CD14-positive monocyte (primary cell): ENCODE measurements around the gene ELMO2. TPM values are rescaled to one million over a fixed set of nuclear protein-coding genes. Genes with fewer than 3 reads are reported as not detected.

Source experiments
- DNase-seq, 3 donors: peaks; one replicate each; pipeline ENCODE4 v3.0.0-alpha.2; 2011 to 2022
- H2AFZ ChIP-seq: 2 replicates; pipeline ENCODE4 v1.6.0; 2012; ENCODE audit warnings: mild to moderate bottlenecking, low read depth, low read length, inconsistent platforms; ENCODE audit not compliant: insufficient read depth, poor library complexity, severe bottlenecking
- H3K27ac ChIP-seq, 2 donors: 1 replicate in 1 of 2; 2 replicates in 1 of 2; pipeline ENCODE4 v1.5.1; 2012 to 2013; ENCODE audit warnings: low read length in 2 of 2, control low read depth in 1 of 2, inconsistent platforms in 1 of 2, low read depth in 1 of 2, mild to moderate bottlenecking in 1 of 2
- H3K27me3 ChIP-seq, 2 donors: one replicate each; pipeline versions ENCODE4 v1.6.0 to v1.6.1; 2011 to 2013; ENCODE audit warnings: low read length in 2 of 2; ENCODE audit not compliant: control insufficient read depth in 2 of 2, insufficient read depth in 2 of 2
- H3K36me3 ChIP-seq, 2 donors: replicated peaks in 1 of 2; 1 replicate in 1 of 2; 2 replicates in 1 of 2; pipeline versions ENCODE4 v1.5.1 to v1.6.1; 2012 to 2013; ENCODE audit warnings: low read length in 2 of 2, control low read depth in 1 of 2, inconsistent platforms in 1 of 2, mild to moderate bottlenecking in 1 of 2; ENCODE audit not compliant: insufficient read depth in 2 of 2, control insufficient read depth in 1 of 2
- H3K4me1 ChIP-seq, 2 donors: 1 replicate in 1 of 2; 2 replicates in 1 of 2; pipeline versions ENCODE4 v1.5.1 to v1.6.1; 2012 to 2013; ENCODE audit warnings: low read length in 2 of 2, control low read depth in 1 of 2, inconsistent platforms in 1 of 2, mild to moderate bottlenecking in 1 of 2, moderate library complexity in 1 of 2; ENCODE audit not compliant: insufficient read depth in 2 of 2, control insufficient read depth in 1 of 2
- H3K4me2 ChIP-seq: replicated peaks from 2 replicates; pipeline ENCODE3; 2012; ENCODE audit warnings: low read length, moderate library complexity, mild to moderate bottlenecking; ENCODE audit not compliant: poor library complexity, severe bottlenecking; ENCODE audit errors: extremely low read depth
- H3K4me3 ChIP-seq, 3 experiments: fragments of 200-600 bp in 1 of 3; sonication (generic) in 1 of 3; replicated peaks in 1 of 3; 1 replicate in 2 of 3; 2 replicates in 1 of 3; pipeline ENCODE4 v1.5.1; 2011 to 2013; ENCODE audit warnings: low read length in 3 of 3, mild to moderate bottlenecking in 3 of 3, control low read depth in 2 of 3, low read depth in 2 of 3, inconsistent platforms in 1 of 3, moderate library complexity in 1 of 3
- H3K79me2 ChIP-seq: 2 replicates; pipeline ENCODE4 v1.6.0; 2012; ENCODE audit warnings: mild to moderate bottlenecking, control low read depth, inconsistent platforms, low read length, moderate library complexity; ENCODE audit not compliant: insufficient read depth
- H3K9ac ChIP-seq: 2 replicates; pipeline ENCODE4 v1.6.0; 2017; ENCODE audit warnings: low read length, mild to moderate bottlenecking; ENCODE audit not compliant: insufficient read depth, poor library complexity, severe bottlenecking
- H3K9me3 ChIP-seq, 2 donors: replicated peaks in 1 of 2; 1 replicate in 1 of 2; 2 replicates in 1 of 2; pipeline versions ENCODE4 v1.5.1 to v1.6.1; 2012 to 2013; ENCODE audit warnings: low read length in 2 of 2, control low read depth in 1 of 2; ENCODE audit not compliant: control insufficient read depth in 1 of 2, insufficient read depth in 1 of 2
- H4K20me1 ChIP-seq: 2 replicates; pipeline ENCODE4 v1.6.0; 2012; ENCODE audit warnings: mild to moderate bottlenecking, low read length, control low read depth, moderate library complexity; ENCODE audit not compliant: insufficient read depth
- H3K27ac Mint-ChIP-seq, 7 donors: one replicate each; pipeline ENCODE4 v1.8.0; 2020; ENCODE audit warnings: mild to moderate bottlenecking in 7 of 7, mixed read lengths in 7 of 7, moderate library complexity in 6 of 7, inconsistent platforms in 2 of 7
- H3K27me3 Mint-ChIP-seq, 3 donors: one replicate each; pipeline ENCODE4 v1.8.0; 2021 to 2022; ENCODE audit warnings: low read depth in 3 of 3, mild to moderate bottlenecking in 3 of 3, mixed read lengths in 3 of 3, moderate library complexity in 3 of 3, inconsistent platforms in 1 of 3
- H3K36me3 Mint-ChIP-seq, 2 donors: one replicate each; pipeline ENCODE4 v1.8.0; 2020; ENCODE audit warnings: mixed read lengths in 2 of 2, inconsistent platforms in 1 of 2, mild to moderate bottlenecking in 1 of 2
- H3K4me1 Mint-ChIP-seq: one replicate; pipeline ENCODE4 v1.8.0; 2020; ENCODE audit warnings: mild to moderate bottlenecking, mixed read lengths
- H3K4me3 Mint-ChIP-seq, 2 donors: one replicate each; pipeline ENCODE4 v1.8.0; 2020; ENCODE audit warnings: mild to moderate bottlenecking in 2 of 2, mixed read lengths in 2 of 2, moderate library complexity in 1 of 2
- H3K9me3 Mint-ChIP-seq, 7 donors: one replicate each; pipeline ENCODE4 v1.8.0; 2020 to 2022; ENCODE audit warnings: mixed read lengths in 7 of 7, mild to moderate bottlenecking in 6 of 7, moderate library complexity in 6 of 7, inconsistent platforms in 2 of 7
- WGBS: methylation state at CpG from one replicate; pipeline ENCODE4 v1.1.5; 2013; ENCODE audit warnings: missing lambda C conversion rate; ENCODE audit not compliant: insufficient coverage; 5-methylcytosine and 5-hydroxymethylcytosine counted together
- intact Hi-C, 2 donors: fragments of 100-400 bp; cut with micrococcal nuclease; formaldehyde crosslinking; loops; one replicate each; pipeline versions ENCODE4 v1.15.0 to v1.15.1; 2023
- polyA plus RNA-seq, 3 donors: library from polyadenylated mRNA; depleted of rRNA in 1 of 3; unstranded in 2 of 3; stranded (reverse) in 1 of 3; fragments of 300-500 nt in 2 of 3; fragments of >200 nt in 1 of 3; fragmentation: Illumina TruSeq in 2 of 3; gene quantifications; 1 replicate in 2 of 3; 2 replicates in 1 of 3; pipeline ENCODE4 v1.2.3, GENCODE V29; 2012 to 2021
- TF ChIP-seq, protein P1 (sequence below): fragments of 200-600 bp; IDR thresholded peaks from one replicate; pipeline ENCODE4 v1.8.0; 2022; ENCODE audit warnings: antibody characterized with exemption, mild to moderate bottlenecking

The ELMO2 gene
- polyA plus RNA-seq, 3 donors, result 35.3 to 53.1 (median 42.3) TPM

DNA sequence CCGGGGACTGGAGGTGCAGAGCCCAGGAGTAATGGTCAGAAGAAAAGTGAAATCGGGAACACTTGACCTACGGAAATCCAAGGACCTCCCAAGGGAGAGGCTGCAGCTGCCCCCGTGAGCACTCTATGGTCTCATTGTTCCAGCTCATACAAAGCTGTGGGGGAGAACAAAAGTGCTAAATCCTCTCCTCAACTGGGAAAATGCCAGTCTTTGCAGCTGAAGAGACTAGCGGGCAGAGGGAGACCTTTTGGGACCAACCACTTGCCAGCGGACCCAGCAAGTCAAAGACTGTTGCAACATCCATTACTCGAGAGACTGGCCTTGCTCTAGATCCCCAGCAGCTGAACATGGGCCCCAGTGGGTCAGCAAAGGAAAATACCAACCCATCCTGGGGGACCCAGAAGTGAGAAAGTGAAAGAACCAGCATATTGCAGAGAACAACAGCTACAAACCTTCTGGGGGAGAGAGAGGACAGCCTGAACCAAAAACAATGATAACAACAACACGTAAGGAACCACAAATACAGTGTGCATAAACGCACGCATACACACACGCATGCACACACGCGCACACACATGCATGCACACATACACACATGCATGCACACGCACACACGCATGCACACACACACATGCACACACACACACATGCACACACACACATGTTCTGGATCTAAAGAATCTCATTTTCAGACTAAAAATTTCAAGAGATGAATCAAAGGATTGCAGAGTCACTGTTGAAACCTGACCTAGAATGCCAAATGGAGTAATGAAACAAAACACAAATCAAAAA lies 24.7 kb upstream of the ELMO2 start:
- Histone ChIP-seq H3K36me3 (no peaks in the 10 kb centered on the region), H3K4me2 (no peak overlapping the region), H3K27ac (no peak overlapping the region), H3K9ac (no peak overlapping the region), H2AFZ (no peak overlapping the region), H3K9me3 (no peaks in the 10 kb centered on the region), H3K4me3 (no peak overlapping the region), H4K20me1 (no peaks in the 10 kb centered on the region), H3K4me1 (no peaks in the 10 kb centered on the region), H3K27me3 (peaks cover 8 to 14% of the 10 kb centered on the region in 2 donors), H3K79me2 (no peaks in the 10 kb centered on the region)
- TF ChIP-seq, protein P1, sequence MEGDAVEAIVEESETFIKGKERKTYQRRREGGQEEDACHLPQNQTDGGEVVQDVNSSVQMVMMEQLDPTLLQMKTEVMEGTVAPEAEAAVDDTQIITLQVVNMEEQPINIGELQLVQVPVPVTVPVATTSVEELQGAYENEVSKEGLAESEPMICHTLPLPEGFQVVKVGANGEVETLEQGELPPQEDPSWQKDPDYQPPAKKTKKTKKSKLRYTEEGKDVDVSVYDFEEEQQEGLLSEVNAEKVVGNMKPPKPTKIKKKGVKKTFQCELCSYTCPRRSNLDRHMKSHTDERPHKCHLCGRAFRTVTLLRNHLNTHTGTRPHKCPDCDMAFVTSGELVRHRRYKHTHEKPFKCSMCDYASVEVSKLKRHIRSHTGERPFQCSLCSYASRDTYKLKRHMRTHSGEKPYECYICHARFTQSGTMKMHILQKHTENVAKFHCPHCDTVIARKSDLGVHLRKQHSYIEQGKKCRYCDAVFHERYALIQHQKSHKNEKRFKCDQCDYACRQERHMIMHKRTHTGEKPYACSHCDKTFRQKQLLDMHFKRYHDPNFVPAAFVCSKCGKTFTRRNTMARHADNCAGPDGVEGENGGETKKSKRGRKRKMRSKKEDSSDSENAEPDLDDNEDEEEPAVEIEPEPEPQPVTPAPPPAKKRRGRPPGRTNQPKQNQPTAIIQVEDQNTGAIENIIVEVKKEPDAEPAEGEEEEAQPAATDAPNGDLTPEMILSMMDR, result no peak
- peaks cover 0 to 7% (median 0%) of the 10 kb centered on the region in 7 donors for H3K9me3 Mint-ChIP-seq
- no peak for DNase-seq
- no peak overlapping the region for H3K27ac Mint-ChIP-seq
- no peaks in the 10 kb centered on the region for H3K4me1 Mint-ChIP-seq
- H3K27me3 Mint-ChIP-seq, result peaks cover 11 to 19% (median 15%) of the 10 kb centered on the region in 3 donors
- H3K4me3 Mint-ChIP-seq, result no peak overlapping the region
- 91% methylated on average over 15 of the region's 15 CpGs for whole genome bisulfite sequencing
- intact Hi-C loops, result no loop called here
- no peaks in the 10 kb centered on the region for H3K36me3 Mint-ChIP-seq

DNA sequence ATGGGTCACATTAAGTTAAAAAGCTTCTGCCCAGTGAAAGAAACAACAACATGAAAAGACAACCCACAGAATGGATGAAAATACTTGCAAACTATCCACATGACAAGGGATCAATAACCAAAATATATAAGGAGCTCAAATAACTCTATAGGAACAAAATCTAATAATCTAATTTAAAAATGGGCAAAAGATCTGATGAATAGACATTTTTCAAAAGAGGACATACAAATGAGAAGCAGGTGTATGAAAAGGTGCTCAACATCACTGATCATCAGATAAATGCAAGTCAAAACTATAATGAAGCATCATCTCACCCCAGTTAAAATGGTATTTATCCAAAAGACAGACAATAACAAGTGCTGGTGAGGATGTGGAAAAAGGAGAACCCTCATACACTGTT lies 21.0 kb upstream of the ELMO2 start:
- Histone ChIP-seq H3K36me3 (no peaks in the 10 kb centered on the region), H2AFZ (no peak overlapping the region), H3K4me3 (no peak overlapping the region), H4K20me1 (no peaks in the 10 kb centered on the region), H3K9ac (no peak overlapping the region), H3K9me3 (no peaks in the 10 kb centered on the region), H3K27ac (no peak overlapping the region), H3K27me3 (peaks cover 8 to 14% of the 10 kb centered on the region in 2 donors), H3K4me1 (no peaks in the 10 kb centered on the region), H3K79me2 (no peaks in the 10 kb centered on the region), H3K4me2 (no peak overlapping the region)
- intact Hi-C loops, result no loop called here
- H3K27me3 Mint-ChIP-seq, result peaks cover 11 to 21% (median 12%) of the 10 kb centered on the region in 3 donors
- no peaks in the 10 kb centered on the region for H3K36me3 Mint-ChIP-seq
- no peaks in the 10 kb centered on the region for H3K9me3 Mint-ChIP-seq
- H3K27ac Mint-ChIP-seq, result no peak overlapping the region
- no peak for DNase-seq
- peaks cover 3% of the 10 kb centered on the region for H3K4me1 Mint-ChIP-seq
- TF ChIP-seq, protein P1, result no peak
- no peak overlapping the region for H3K4me3 Mint-ChIP-seq
